IPS DF 19.7 (cell line): Measurements from ENCODE around the gene EPB42.
"Not testable (repeated sequence)": the region's sequence is repeated elsewhere in the genome, so short reads cannot be mapped to it uniquely, and the experiment has no call there.

Experiments used
- DNase-seq: peaks from one replicate; pipeline ENCODE4 v3.0.0-alpha.2; 2013; ENCODE audit warnings: low read depth, low spot score

The EPB42 gene

DNA sequence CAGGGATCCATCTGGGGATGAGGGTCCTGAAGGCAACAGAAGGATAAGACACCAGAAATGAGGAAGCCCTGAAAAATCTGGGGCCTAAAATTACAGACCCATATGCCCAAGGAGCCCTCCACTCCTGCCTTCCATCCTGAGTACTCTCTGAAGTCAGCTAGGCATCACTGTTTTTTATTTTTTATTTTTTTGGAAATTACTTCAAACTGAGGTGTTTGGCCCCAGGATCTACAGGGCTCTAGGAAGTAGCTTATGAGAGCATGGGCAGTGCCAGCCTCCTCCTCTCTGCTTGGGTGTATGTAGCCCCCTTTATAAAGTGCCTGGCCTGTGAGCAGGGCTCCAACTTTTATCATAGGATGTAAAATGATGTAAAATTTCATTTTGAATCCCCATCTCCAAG lies 7.9 kb downstream of the EPB42 start:
- DNase-seq, result no peak

DNA sequence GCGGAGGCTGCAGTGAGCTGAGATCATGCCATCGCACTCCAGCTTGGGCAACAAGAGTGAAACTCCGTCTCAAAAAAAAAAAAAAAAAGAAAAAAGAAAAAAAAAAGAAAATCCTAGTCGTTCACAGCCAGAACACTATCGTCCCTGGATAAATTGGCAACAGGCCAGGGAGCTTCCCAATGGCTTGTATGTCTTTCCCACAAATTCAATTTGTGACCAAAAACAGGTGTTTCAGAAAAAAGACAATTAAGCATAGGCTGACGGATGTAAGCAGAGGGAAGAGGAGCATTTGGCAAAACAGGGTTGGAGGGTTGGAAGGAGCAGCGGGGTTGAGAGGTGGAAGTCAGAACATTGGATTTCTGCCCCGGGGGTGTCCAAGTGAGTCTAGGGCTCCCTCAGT lies 8.5 kb downstream of the EPB42 start:
- DNase-seq, result no peak

DNA sequence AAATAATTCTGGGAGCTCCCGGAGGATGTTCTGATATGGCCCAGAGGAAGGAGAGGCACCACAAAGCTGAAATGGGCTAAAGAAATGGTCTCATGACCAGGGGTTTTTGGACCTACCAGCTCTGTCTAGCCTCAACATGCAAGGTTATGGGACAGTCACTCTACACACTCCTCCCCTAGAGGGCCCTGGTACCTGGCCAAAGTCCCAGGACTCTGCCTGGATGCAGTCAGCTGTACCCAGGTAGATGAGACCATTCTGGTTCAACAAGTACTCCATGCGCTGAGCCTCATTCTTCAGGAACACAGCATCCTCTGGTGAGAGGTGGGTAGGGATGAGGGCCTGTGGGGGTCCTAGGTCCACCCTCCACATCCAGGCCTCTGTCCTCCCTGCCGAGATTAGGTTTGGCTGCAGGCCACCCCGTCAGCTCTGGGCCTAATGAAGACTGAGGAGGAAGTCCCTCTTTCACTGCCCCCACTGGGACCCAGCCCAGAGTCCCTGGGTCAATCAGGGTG lies 9.5 kb downstream of the EPB42 start:
- DNase-seq, result no peak

DNA sequence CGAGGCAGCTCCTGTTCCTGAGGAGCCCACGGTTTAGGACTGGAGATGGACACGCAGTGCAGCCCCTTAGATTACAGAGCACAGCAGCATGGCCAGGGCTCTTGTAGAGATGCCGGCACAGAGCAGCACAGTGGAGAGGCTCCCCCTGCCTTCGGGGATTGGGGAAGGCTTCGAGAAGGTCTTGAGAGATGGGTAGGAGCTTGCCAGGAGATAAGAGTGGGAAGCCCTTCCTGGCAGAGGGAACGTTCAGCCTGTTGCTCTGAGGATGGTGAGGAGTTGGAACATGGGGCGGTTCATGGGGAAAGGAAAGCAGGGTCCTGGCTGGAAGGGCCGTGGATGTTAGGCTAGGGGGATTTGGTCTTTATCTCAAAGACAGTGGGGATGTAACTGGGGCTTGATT lies 10.0 kb downstream of the EPB42 start:
- DNase-seq, result no peak

DNA sequence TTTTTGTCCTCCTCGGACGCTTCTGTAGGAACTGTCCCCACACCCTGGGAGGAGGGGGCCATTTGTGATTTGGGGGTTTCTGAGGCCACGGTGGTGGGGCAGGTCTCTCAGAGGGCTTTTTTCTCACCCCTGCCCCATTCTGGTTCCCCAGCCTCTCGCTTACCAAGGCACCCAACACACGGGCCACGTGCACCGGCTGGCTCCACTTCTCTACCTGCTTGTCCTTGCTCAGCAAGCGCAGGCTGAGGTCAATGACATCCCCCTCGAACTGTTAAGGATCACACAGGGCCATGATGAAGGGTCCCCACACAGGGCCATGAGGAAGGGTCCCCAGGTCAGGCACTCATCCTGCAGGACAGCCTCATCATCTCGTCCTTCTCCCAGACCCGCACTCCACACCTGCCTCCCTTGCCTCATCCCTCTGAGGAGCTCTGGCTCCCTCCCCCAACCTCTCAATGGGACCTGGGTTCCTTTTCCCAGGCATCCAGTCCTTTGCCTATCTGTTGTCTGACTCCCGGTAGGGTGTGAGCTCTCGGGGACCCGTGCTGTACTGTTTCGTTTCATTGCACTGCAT lies 10.6 kb downstream of the EPB42 start:
- DNase-seq, result no peak

DNA sequence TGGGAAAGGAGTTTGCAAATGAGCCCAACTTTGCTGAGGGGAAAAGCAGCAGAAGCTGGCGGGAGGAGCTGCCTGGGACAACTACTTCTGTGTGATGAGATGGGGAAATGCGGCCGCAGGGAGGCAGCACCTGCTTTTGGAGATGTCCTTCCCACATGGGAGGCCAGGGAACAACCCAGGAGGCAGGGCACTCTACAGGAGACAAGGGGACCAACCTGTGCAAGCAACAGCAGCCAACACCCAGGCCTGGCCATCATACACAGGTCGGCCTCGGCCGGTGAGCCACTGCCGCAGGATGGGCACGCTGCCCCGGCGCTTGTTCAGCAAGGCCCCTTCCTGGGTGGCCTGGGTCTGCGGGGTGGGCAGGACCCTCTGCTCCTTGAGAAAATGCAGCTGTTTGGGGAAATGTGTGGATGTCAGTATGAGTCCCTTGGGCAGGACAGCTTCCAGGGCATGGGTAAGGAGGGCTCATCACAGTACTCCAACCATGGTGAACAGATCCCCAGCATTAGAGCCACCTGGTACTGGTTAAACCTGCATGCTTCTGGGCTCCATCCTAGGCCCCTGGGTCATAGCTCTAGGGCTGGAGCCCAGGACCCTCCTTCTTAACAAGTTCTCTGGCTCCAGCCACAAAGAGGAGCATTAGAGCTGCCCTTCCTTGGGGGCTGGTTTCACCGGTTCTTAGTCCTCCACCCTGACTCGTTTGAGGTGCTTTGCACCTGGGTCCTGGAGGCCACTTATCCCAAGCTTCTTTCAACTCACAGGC lies 11.6 kb downstream of the EPB42 start:
- DNase-seq, result peak; percentile 30

DNA sequence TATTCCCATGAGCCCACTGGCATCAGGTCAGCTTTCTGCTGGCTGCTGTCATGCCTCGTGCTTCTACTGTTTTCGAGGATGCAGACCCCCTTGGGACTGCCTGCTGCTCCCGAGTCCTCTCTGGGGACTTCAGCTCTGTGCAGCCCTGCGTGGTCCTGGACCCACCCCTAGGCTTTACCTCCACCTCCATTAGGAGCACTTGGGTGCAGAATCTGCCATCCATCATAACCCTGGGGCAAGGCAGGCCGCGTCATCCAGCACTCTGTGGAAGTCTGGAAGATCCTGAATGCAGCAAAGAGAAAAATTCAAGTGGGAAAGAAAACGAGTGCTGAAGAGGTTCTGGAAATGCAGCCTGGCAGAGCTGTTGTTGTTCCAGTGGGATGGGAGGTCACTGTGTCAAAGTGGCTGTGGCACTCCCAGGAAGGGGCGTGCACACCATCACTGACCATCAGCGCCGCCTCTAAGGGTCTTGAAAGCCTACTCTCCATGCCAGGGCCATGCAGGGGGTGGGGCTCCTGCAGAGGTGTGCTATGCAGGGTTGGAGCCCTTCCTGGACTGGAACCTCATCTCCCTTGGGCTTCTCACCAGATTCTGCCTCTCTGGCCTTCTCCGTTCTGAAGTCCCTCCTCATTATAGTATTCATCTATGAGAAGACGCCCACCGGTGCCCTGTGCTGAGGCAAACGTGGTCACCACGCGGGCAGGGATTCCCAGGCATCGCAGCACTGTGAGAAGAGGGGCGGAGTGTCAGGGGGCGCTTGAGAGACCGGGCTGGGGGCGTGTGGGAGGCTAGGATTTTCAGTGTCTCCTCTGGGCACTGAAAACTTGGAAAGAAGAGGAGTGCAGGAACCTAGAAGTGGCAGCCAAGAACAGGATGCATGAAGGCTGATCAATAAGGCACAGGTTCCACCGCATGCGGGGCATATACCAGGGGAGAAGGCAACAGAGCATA lies 12.5 kb downstream of the EPB42 start:
- no peak for DNase-seq

DNA sequence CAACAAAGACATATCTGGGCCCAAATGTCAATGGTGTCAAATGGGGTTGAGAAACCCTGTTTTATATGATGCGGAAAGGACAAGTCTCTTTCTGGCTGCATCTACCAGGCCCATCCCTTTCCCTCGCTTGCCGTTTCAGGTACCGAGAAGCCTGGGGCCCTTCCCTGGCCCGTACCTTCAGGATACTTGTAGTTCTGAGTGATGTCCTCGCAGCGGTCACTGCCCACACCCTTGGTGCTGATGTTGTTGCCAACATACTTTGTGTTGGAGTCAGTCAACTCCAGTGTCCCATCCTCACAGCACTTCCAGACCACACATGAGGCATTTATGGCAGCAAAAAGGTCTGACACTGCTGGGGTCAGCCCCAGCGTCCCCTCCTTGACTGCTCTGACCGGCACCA lies 13.8 kb downstream of the EPB42 start:
- DNase-seq, result no peak

DNA sequence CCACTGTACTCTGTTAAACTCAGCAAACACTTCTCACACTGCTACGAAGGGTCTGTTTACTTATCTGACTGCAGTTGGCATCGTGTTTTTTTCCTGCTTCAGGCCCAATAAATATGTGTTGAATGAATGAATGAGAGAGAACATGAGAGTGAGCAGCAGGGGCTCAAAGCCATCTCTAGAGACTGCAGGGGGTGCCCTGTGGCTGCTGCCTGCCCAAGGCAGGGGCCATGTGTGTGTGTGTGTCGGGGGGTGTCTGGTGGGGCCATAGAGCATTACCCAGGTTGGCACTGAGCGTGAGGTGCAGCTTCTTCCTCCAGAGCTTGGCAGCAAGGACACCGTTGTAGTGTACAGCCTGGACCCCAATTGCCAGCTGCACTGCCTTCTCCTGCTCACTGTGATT lies 14.8 kb downstream of the EPB42 start:
- no peak for DNase-seq

DNA sequence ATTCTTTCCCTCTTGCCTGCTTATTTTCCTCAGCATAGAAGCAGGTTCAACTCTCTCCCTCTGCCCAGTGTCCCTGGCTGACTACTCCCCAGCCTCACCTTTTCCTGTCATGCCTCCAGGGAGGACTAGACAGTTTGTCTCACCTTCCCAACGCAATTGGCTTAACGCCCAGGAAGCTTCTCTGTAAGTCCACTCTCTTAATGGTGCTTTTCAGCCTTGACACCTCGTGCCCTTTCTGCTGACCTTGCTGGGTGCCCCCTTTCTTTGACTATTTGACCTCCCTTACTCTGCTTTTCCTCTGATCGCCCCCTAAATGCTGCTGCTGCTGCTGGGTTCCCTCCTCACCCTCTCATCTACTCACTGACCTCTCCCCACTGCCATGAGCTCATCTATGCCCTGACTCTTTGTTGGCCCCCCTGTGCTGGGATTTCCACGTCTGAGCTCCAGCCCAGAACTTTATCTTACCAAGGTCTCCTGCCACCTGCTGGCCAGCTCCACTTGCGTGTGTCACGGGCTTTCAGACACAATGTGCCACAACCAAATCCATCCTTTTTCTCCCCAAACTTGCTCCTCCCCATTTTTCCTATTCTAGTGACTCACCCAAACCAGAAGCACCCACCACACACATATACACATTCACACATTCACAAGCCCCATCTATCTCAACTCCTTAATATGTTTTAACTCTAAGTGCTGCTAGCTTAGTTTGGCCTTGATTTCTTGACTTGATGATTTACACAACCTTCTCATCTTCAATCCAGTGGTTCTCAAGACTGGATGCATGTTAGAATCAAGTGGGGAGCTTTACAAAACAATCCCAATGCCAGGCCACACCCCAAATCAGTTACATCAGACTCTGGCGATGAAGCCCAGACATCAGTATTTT lies 16.6 kb downstream of the EPB42 start:
- no peak for DNase-seq

DNA sequence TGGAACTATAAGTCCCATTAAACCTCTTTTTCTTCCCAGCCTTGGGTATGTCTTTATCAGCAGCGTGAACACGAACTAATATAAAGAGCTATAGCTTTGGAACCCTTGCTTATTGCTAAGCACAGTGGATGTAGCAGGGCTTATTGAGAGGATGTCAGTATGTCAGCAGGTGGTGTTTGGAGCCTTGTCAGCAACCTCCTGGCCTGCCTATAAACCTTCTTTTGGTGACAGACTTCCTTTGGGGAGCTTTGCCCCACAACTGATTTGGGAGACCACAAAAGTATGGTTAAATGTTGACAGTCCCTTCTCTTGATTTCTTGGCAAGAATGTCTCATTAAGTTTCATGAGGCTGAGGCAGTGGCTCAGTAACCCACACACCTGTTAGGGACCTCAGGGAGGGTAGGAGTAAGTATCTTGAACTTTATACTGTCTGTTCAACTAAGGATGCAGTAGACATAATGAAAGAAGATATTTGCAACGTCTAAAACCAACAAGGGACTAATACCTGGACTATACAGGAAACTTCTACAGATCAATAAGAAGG lies 20.8 kb downstream of the EPB42 start:
- DNase-seq, result no peak

DNA sequence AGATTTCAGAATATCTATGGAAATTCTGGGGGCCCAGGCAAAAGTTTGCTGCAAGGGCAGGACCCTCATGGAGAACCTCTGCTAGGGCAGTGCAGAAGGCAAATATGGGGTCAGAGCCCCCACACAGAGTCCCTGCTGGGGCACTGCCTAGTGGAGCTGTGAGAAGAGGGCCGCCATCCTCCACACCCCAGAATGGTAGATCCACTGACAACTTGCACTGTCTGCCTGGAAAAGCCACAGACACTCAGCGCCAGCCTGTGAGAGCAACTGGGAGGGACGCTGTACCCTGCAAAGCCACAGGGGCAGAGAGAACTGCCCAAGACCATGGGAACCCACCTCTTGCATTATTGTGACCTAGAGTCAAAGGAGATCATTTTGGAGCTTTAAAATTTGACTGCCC lies 21.8 kb downstream of the EPB42 start:
- DNase-seq, result no peak

DNA sequence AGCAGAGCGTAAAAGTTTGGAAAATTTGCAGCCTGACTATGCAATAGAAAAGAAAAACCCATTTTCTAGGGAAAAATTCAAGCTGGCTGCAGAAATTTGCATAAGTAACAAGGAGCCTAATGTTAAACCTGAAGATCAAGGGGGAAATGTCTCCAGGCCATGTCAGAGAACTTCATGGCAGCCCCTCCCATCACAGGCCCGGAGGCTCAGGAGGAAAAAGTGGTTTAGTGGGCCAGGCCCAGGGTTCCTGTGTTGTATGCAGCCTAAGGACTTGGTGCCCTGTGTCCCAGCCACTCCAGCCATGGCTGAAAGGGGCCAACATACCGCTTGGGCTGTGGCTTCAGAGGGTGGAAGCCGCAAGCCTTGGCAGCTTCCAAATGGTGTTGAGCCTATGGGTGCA lies 22.3 kb downstream of the EPB42 start:
- DNase-seq, result not testable (repeated sequence)

DNA sequence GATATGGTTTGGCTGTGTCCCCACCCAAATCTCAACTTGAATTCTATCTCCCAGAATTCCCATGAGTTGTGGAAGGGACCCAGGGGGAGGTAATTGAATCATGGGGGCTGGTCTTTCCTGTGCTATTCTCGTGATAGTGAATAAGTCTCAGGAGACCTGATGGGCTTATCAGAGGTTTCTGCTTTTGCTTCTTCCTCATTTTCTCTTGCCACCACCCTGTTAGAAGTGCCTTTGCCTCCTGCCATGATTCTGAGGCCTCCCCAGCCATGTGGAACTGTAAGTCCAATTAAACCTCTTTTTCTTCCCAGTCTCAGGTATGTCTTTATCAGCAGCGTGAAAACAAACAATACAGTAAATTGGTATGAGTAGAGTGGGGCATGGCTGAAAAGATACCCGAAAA lies 23.0 kb downstream of the EPB42 start:
- not testable (repeated sequence) for DNase-seq

DNA sequence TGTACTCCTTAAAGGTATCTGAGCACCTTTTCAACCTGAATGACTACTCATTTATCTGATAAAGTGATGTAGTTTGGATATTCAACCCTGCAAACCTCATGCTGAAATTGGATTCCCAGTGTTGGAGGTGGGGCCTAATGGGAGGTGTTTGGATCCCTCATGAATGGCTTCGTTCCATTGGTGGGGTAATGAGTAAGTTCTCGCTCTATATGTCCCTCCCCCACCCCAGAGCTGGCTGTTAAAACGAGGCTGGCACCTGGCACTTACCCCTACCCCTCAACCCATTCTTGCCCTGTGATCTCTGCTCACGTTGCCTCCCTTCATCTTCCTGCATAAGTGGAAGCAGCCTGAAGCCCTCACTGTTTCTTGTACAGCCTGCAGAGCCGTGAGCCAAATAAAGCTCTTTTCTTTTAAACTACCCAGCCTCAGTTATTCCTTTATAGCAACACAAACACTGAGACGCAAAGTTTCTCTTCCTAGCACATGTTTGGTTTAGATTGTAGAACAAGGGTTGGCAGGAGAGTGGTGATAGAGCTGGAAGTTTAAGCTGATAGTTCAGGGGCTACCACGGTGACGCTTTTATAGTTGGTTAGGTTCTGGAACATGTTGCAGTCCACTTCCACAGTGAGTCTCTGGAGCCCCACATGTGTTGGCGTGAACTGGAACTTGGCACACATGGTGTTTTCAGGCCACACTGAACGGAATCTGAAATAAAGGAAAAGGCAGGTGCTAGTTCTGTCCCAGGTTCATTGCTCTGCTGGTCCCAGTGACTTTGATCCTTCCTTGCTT lies 23.9 kb downstream of the EPB42 start:
- DNase-seq, result no peak

DNA sequence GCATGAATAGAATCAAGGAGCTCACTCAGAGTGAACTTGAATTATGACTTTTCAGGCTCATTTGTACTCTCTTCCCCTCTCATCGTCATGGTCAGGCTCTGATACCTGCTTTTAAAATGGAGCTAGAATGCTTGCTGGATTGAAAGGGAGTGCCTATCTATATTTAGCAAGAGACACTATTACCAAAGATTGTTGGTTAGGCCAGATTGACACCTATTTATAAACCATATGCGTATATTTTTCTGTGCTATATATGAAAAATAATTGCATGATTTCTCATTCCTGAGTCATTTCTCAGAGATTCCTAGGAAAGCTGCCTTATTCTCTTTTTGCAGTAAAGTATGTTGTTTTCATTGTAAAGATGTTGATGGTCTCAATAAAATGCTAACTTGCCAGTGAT lies 26.0 kb downstream of the EPB42 start:
- no peak for DNase-seq

DNA sequence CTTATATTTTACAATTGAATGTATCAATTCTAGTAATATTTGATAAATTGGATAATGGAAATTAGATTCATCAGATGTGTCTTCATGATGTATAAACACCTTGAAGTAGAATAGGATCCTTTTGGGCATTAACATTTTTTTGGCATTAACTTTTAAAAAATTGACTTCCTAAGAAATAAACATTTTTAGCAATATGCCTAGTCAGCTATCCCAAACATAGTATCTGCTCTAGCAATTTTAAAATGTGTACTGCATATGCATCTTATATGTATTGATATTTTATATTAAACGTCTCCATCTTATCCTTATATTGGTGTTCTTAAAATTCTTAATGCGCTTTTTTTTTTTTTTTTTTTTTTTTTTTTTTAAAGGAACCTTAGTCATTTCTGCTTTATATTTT lies 27.1 kb downstream of the EPB42 start:
- no peak for DNase-seq

DNA sequence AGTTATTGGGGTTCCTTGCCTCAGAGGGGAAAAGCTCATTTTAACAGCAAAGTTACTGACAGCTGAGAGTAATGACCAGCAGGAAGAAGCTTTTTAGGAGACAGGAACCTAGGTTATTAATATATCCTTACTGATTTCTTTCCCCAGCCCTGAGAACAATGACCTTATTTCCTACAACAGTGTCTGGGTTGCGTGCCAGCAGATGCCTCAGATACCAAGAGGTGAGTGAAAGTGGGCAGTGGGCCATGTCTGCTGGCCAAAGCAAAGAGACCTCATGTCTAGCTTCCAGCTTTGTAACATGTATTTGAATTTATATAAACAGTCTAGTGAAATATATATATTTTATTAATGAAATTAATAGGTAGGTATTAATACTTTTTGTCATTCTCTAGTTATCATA lies 30.6 kb downstream of the EPB42 start:
- no peak for DNase-seq

DNA sequence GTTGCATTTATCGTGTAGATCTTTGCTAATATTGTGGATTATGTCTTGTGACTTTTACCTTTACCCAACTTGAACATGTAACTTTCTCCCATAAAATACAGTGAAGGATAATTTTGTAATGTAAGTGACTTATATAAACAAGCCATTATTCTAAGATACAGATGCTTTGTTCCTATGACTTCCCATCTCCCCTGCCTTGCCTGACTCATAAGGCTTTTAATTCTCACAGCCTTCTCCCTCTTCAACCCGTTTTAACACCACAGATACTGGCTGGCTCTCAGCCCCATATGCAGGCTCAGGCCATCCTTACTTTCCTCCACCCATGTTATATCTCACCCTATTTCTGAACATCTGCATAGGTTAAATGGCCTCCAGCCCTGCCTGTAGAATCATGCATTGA lies 31.5 kb downstream of the EPB42 start:
- DNase-seq, result no peak

DNA sequence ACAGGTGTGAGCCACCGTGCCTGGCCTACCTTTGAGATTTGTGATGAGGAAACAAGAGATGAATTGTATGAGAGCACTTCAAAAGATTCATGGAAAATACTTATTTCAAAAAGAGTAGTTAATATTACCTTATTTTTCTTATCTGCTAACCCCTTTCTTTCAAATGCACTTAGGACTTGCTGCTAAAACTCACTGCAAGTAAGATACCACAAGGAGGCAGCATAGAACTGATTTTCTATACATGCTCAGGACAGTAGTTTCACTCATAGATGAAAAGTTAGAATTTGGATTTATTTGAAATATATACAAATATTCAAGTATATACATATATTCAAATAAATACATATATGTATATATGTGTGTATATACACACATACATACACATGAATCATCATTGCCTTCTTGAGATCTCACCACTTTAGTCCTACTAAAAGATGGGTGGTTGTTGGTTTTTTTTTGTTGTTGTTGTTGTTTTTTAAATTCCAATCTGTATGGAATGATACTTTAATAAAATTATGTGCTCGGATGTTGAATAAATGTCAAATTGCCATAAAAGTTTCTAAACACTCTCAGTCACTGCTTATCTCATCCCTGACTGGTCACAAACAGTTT lies 33.2 kb downstream of the EPB42 start:
- DNase-seq, result no peak
